BE2C (cell line): ENCODE results near the gene LHX3.

Source experiments
- DNase-seq: peaks from one replicate; pipeline ENCODE4 v3.0.0-alpha.2; 2020
- H3K27me3 ChIP-seq: fragments of 250-450 bp; sonication (Bioruptor Pico); 2 replicates; pipeline ENCODE4 v1.5.1; 2020; ENCODE audit warnings: mild to moderate bottlenecking
- H3K36me3 ChIP-seq: fragments of 250-450 bp; sonication (Bioruptor Pico); 2 replicates; pipeline ENCODE4 v1.5.1; 2020; ENCODE audit warnings: mild to moderate bottlenecking
- H3K4me1 ChIP-seq: fragments of 250-450 bp; sonication (Bioruptor Pico); 2 replicates; pipeline ENCODE4 v1.5.1; 2020
- H3K4me3 ChIP-seq: 2 replicates; pipeline ENCODE4 v1.5.1; 2011; ENCODE audit warnings: low read depth, low read length
- H3K9me3 ChIP-seq: fragments of 250-450 bp; sonication (Bioruptor Pico); 2 replicates; pipeline ENCODE4 v1.5.1; 2020
- TF ChIP-seq, protein P1 (sequence below): IDR thresholded peaks from 2 replicates; pipeline ENCODE4 v1.5.1; 2012; ENCODE audit warnings: mild to moderate bottlenecking, low read depth, low read length

LHX3 gene

GRCh38 chr9:136233868-136234267 lies 28.9 kb upstream of the LHX3 start:
- H3K36me3 ChIP-seq: peaks cover 46% of the 10 kb centered on the region
- H3K4me3 ChIP-seq: no peak overlapping the region
- H3K9me3 ChIP-seq: no peaks in the 10 kb centered on the region
- H3K4me1 ChIP-seq: no peaks in the 10 kb centered on the region; the same call in 1 of the 2 replicates
- no peaks in the 10 kb centered on the region for H3K27me3 ChIP-seq
- TF ChIP-seq, protein P1, sequence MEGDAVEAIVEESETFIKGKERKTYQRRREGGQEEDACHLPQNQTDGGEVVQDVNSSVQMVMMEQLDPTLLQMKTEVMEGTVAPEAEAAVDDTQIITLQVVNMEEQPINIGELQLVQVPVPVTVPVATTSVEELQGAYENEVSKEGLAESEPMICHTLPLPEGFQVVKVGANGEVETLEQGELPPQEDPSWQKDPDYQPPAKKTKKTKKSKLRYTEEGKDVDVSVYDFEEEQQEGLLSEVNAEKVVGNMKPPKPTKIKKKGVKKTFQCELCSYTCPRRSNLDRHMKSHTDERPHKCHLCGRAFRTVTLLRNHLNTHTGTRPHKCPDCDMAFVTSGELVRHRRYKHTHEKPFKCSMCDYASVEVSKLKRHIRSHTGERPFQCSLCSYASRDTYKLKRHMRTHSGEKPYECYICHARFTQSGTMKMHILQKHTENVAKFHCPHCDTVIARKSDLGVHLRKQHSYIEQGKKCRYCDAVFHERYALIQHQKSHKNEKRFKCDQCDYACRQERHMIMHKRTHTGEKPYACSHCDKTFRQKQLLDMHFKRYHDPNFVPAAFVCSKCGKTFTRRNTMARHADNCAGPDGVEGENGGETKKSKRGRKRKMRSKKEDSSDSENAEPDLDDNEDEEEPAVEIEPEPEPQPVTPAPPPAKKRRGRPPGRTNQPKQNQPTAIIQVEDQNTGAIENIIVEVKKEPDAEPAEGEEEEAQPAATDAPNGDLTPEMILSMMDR: no peak
- no peak for DNase-seq

DNA sequence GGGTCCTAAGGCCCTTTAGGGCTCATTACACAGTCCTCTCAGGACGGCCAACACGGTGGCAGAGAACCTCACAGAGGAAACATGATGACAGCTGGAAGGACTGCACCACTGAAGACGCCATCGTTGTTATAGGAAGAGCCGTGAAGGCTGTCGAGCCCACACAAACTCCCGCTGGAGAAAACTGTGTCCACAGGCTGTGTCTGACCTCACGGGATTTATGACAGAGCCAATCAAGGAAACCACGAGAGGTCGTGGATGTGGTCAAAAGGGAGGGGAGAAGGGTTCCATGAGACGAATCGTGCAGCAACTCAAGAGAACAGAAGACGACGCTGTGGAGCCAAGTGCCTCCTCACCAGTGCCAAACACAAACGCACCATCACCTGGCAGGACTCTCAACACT lies 28.5 kb upstream of the LHX3 start:
- Histone ChIP-seq H3K27me3 (no peaks in the 10 kb centered on the region), H3K4me1 (peaks cover 3% of the 10 kb centered on the region; the same call in 1 of the 2 replicates), H3K36me3 (peaks cover 48% of the 10 kb centered on the region), H3K9me3 (no peaks in the 10 kb centered on the region), H3K4me3 (no peak overlapping the region)
- TF ChIP-seq, protein P1: no peak
- no peak for DNase-seq

DNA sequence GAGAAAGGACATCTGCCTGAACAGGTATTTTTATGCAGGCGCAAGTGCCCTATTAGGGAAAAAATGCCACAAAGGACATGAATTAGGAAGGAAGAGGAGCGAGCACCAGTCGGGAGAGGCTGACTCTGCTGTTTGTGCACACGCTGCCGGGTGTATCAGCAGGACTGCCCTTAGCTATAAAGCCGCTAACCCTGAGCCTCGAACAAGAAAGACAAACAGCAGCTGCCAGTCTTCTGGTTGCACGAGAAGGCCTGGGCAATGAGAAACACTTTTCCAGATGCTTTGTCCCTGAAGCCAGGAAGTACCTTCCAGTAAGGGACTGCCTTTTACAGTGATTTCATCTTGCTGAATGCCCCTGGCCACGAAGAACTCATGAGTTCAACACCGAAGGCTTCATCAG lies 28.0 kb upstream of the LHX3 start:
- Histone ChIP-seq H3K9me3 (no peaks in the 10 kb centered on the region), H3K4me3 (no peak overlapping the region), H3K36me3 (peaks cover 48% of the 10 kb centered on the region), H3K27me3 (no peaks in the 10 kb centered on the region), H3K4me1 (peaks cover 7% of the 10 kb centered on the region; the same call in 1 of the 2 replicates)
- TF ChIP-seq, protein P1: no peak
- no peak for DNase-seq

- Histone ChIP-seq H3K27me3 (no peaks in the 10 kb centered on the region), H3K36me3 (peaks cover 45% of the 10 kb centered on the region), H3K4me1 (peaks cover 14% of the 10 kb centered on the region), H3K9me3 (no peaks in the 10 kb centered on the region), H3K4me3 (no peak overlapping the region)
- no peak for DNase-seq
- TF ChIP-seq, protein P1: no peak
Measured at GRCh38 chr9:136231478-136232297, 26.8 kb upstream of the LHX3 start.

DNA sequence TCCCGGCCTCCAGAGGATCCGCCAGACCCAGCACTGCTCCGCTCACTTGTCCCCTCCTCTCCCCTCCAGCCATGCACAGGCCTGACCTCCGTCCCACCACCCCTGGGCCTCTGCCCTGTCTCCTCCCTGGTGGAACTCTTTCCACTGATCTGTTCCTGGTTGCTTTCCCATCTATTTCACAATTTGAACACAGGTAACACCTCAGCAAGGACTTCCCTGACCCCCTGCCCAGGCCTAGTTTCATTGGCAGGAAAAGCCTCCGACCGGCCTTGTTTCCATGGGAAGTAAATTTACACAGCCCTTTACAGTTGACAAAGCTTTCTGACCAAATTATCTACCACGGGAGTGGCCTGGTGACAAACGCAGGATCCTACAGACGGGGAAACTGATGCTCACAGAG lies 25.8 kb upstream of the LHX3 start:
- Histone ChIP-seq H3K4me3 (no peak overlapping the region), H3K36me3 (peaks cover 46% of the 10 kb centered on the region)

DNA sequence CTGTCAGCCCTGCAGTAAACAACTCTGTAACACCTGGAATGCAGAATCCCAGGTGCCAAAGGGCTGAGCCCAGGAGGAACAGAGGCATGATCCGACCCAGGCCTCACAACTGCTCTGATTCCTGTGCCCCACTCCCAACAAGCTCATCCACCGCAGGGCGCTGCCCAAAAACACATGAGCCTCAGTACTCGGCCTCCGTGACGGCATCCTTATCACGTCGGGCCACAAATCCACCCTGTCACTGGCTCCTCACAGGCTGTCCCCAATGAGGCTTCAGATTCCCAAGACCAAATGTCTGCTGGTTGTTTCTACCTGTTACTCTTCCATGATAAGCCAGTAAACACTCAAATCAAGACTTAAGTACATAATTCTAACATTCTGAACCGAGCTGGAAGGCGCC lies 25.4 kb upstream of the LHX3 start:
- TF ChIP-seq, protein P1: no peak
- H3K9me3 ChIP-seq: no peaks in the 10 kb centered on the region
- peaks cover 18% of the 10 kb centered on the region for H3K4me1 ChIP-seq
- H3K4me3 ChIP-seq: no peak overlapping the region
- no peaks in the 10 kb centered on the region for H3K27me3 ChIP-seq
- peaks cover 46% of the 10 kb centered on the region for H3K36me3 ChIP-seq
- no peak for DNase-seq

More for the DNA sequence above, 25.8 kb upstream of the LHX3 start:
- Histone ChIP-seq H3K4me1 (peaks cover 18% of the 10 kb centered on the region), H3K9me3 (no peaks in the 10 kb centered on the region), H3K27me3 (no peaks in the 10 kb centered on the region)
- DNase-seq: no peak
- TF ChIP-seq, protein P1: no peak
